GM19238 (cell line): Measurements from ENCODE around the gene GLG1.
"Not testable (repeated sequence)": the region's sequence is repeated elsewhere in the genome, so short reads cannot be mapped to it uniquely, and the experiment has no call there.

Source experiments
- DNase-seq: peaks from one replicate; pipeline ENCODE4 v3.0.0; 2011; ENCODE audit warnings: low spot score; ENCODE audit not compliant: insufficient read length

GLG1 gene

GRCh38 chr16:74575175-74575806 lies 31.6 kb downstream of the GLG1 start:
- no peak for DNase-seq

GRCh38 chr16:74574146-74574545 lies 32.8 kb downstream of the GLG1 start:
- no peak for DNase-seq

GRCh38 chr16:74573622-74574021 lies 33.3 kb downstream of the GLG1 start:
- DNase-seq: no peak

- no peak for DNase-seq
Measured at GRCh38 chr16:74570412-74571301, 36.3 kb downstream of the GLG1 start.

GRCh38 chr16:74568961-74569631 lies 37.8 kb downstream of the GLG1 start:
- no peak for DNase-seq

GRCh38 chr16:74567901-74568300 lies 39.0 kb downstream of the GLG1 start:
- DNase-seq: no peak

GRCh38 chr16:74565378-74565777 lies 41.5 kb downstream of the GLG1 start:
- DNase-seq: no peak

GRCh38 chr16:74564451-74564984 lies 42.4 kb downstream of the GLG1 start:
- DNase-seq: no peak

- no peak for DNase-seq
Measured at GRCh38 chr16:74563828-74564263, 43.1 kb downstream of the GLG1 start.

GRCh38 chr16:74562117-74562516 lies 44.8 kb downstream of the GLG1 start:
- DNase-seq: no peak

- DNase-seq: no peak
Measured at GRCh38 chr16:74561626-74562025, 45.3 kb downstream of the GLG1 start.

- no peak for DNase-seq
Measured at GRCh38 chr16:74560912-74561311, 46.0 kb downstream of the GLG1 start.

- no peak for DNase-seq
Measured at GRCh38 chr16:74558873-74559272, 48.0 kb downstream of the GLG1 start.

GRCh38 chr16:74557275-74557674 lies 49.6 kb downstream of the GLG1 start:
- no peak for DNase-seq

GRCh38 chr16:74556375-74556922 lies 50.5 kb downstream of the GLG1 start:
- DNase-seq: no peak

- not testable (repeated sequence) for DNase-seq
Measured at GRCh38 chr16:74552357-74552756, 54.6 kb downstream of the GLG1 start.

- DNase-seq: not testable (repeated sequence)
Measured at GRCh38 chr16:74550227-74551019, 56.5 kb downstream of the GLG1 start.

- DNase-seq: not testable (repeated sequence)
Measured at GRCh38 chr16:74546112-74546511, 60.8 kb downstream of the GLG1 start.

- DNase-seq: not testable (repeated sequence)
Measured at GRCh38 chr16:74542911-74543578, 63.9 kb downstream of the GLG1 start.

GRCh38 chr16:74540663-74541062 lies 66.3 kb downstream of the GLG1 start:
- DNase-seq: not testable (repeated sequence)
